GM18951 (cell line): ENCODE data around the gene C10orf90.

Source experiments
- POLR2A ChIP-seq: IDR thresholded peaks from 4 replicates; pipeline ENCODE4 v1.6.1; 2011; ENCODE audit warnings: mild to moderate bottlenecking; ENCODE audit not compliant: insufficient read length, insufficient read depth; ENCODE audit errors: extremely low read depth
- in situ Hi-C: fragments of 300-500 bp; cut with MboI; formaldehyde crosslinking; loops from one replicate; pipeline ENCODE4 v1.12.0; 2022; ENCODE audit warnings: low sequenced_read_pairs, mixed read lengths, inconsistent platforms; ENCODE audit not compliant: unreplicated experiment

The C10orf90 gene

DNA sequence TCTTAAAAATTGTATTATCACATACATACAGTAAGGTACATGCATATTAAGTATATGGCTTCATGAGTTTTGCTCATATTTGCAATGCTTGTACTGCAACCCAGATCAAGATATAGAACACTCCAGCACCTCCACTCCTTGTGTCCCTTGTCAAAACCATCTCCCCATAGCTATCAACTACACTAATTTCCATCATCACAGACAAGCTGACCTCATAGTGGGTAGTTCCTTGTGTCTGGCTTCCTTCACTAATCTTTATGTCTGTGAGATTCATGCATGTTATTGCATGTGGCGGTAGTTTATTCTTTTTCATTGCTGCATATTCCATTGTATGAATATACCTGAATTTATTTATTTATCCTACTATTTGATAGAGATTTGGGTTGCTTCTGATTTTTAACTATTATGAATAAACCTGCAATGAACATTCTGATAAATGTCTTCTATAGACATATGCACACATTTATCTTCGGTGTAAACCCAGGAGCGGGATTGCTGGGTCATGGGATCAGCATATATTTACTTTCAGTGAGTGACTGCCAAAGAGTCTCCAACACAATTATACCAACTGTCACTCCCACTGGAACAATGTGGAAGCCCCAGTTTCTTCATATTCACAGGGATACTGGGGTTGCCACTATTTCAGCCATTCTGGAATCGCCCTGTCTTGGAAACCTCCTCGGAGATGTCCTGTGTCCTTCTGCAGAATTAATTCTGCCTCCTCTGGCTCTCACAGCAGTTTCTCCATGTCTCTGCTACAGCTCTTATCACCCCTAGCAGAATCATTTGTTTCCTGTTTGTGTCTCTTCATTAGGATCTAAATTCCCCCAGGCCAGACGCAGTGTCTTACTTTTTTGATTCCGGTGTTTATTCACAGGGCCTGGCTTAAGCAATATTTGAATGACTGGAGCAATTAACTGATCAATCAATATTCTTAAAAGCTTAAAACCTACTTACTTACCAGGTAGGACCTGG is 267.5 kb downstream of the C10orf90 start:
- no peak for TF ChIP-seq POLR2A
- in situ Hi-C loops: no loop called here

GRCh38 chr10:126400641-126401040 is 269.9 kb downstream of the C10orf90 start:
- in situ Hi-C loops: no loop called here
- TF ChIP-seq POLR2A: no peak

DNA sequence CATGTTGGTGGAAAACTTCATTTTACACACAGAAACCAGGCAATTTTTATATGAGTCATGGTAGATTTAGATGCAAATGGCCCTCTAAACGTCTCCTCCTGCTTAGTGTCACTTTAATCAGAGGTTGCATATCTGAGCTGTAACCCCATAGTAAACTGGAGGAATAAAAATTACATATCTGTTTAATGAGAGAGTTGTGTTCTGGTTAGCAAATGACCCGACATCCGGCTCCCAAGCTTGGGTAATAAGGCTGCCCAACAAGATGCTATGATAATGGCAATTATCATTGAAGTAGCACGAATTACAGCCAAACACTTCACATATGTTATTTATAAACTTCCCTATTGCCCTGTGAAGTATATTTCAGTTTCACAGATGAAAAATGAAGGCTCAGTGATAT is 271.6 kb downstream of the C10orf90 start:
- in situ Hi-C loops: no loop called here
- no peak for TF ChIP-seq POLR2A

- in situ Hi-C loops: no loop called here
- TF ChIP-seq POLR2A: no peak
Observed at GRCh38 chr10:126398383-126398743, 272.1 kb downstream of the C10orf90 start.

DNA sequence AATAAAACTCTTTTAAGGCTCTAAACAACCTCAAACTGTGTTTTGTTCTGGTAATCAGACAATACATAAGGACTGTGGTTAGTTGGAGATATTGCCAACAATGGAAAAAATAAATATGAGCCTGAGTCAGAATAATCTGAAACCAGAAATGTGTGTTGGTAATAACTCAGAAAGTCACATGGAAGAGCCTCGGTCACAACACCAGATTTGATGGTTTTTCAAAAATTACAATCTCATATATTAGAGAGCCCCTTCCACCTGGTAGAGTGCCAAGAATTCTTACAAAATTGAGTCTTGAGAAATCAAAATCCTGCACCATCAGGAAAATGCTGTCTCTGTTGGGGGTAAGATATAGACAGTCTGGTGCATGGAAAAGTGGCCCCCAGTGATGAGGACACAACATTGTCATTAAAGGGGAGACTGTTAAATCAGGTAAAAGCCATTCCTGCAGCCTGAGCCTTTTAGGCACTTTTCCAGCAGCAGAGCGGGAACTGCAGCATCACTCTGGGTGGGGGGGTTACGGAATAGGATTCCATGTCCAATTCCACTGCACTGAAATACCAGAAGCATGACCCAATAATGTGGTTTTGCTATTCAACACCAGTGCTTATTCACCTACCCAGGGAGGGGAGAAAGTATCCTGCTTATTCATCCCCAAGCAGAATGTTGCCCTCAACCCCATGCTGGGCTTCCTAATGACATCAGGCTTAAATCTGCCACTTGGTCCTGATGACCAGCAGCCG is 272.7 kb downstream of the C10orf90 start:
- in situ Hi-C loops: no loop called here
- TF ChIP-seq POLR2A: no peak

DNA sequence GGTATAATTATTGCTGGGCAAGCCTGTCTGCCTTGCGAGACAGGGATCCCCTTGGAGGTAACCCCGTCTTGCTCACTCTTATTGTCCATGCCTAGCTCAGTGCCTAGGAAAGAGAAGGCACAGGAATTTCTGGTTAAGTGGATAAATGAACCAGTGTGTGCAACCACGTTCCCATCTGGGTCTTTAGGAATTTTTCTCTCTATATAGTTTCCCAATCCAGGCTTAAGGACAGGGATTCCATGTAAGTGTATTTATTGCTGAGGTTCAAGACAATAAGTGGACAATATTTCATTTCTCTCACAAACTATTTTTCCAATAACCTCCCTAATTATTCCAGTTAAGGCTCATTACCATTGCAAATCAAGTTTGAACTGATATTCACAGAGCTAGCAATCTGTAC is 273.3 kb downstream of the C10orf90 start:
- in situ Hi-C loops: no loop called here
- TF ChIP-seq POLR2A: no peak

GRCh38 chr10:126394948-126395347 is 275.5 kb downstream of the C10orf90 start:
- no peak for TF ChIP-seq POLR2A
- in situ Hi-C loops: no loop called here

DNA sequence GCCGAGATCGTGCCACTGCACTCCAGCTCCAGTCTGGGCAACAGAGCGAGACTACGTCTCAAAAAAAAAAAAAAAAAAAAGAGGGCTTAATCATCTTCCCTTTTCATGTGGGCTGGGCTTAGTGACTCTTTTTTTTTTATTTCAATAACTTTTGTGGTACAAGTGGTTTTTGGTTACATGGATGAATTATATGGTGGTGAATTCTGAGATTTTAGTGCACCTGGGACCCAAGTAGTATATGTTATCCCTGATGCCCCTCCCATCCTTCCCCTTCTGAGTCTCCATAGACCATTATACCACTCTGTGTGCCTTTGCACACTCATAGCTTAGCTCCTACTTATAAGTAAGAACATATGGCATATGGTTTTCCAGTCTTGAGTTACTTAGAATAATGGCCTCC is 277.4 kb downstream of the C10orf90 start:
- no peak for TF ChIP-seq POLR2A
- in situ Hi-C loops: no loop called here

GRCh38 chr10:126392469-126392868 is 278.0 kb downstream of the C10orf90 start:
- in situ Hi-C loops: no loop called here
- TF ChIP-seq POLR2A: no peak

- in situ Hi-C loops: no loop called here
Observed at GRCh38 chr10:126392068-126392467, 278.4 kb downstream of the C10orf90 start.

GRCh38 chr10:126391192-126391885 is 279.2 kb downstream of the C10orf90 start:
- in situ Hi-C loops: no loop called here
- no peak for TF ChIP-seq POLR2A

More at GRCh38 chr10:126392068-126392467, 278.4 kb downstream of the C10orf90 start:
- no peak for TF ChIP-seq POLR2A

GRCh38 chr10:126390324-126390723 is 280.2 kb downstream of the C10orf90 start:
- no peak for TF ChIP-seq POLR2A
- in situ Hi-C loops: no loop called here

DNA sequence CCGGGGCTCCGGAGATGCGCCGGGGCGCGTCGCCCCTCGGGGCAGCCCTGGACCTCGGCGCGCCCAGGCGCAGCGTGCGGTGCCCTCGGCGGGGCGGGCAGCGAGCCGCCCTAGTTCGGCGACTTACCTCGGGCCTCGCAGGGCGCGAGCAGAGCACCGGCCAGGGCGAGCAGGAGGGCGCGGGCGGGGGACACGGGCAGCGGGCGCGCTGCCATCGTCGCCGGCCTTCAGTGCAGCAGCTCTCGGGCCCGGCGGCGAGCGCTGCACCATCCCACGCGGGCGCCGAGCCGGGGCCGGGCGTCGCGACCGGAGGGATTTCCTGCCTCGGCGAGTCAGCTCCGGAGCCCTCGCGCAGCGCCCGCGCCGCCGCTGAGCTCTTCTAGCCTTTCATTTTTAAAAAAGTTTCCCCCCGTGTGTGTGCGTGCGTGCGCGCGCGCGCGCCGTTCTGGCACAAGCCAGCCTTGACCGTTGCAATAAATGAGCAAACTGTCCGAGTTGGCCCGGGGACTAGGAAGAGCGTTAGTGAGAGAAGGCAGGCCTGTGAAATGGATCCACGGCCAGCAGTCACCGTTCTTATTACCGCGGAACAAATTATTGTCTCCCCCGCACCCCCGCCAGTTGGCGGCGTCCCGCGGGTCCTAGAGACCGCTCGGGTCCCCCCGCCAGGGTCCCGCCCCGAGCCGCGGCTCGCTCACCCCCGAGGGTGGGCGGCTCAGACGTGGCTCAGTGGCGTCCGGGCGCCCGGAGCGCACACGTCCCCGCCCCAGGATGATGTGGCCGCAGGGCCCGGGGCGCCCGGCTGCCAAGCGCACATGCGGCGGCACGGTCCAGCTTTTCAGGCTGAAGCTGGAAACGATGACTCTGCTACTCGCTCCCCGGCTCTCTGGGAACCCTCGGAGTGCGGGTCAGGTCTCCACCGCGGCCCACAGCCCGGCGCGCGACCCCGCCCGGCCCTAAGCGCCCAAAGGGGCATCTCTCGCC is 282.3 kb downstream of the C10orf90 start, which contains the start of gene ADAM12:
Gene ADAM12, minus strand, starts transcription at position 547 of the 981 bp plus-strand sequence. Its CDS starts 332 bp downstream, at position 215.
- in situ Hi-C loops: no loop called here
- no peak for TF ChIP-seq POLR2A
